Left forelimb (tissue), 1 donor: Measurements from ENCODE around the gene SKAP1.

Experiments used
- DNase-seq: peaks from one replicate; pipeline ENCODE4 v3.0.0-alpha.2; 2018; ENCODE audit warnings: low spot score

SKAP1 gene

GRCh38 chr17:48173191-48173984 lies 256.6 kb downstream of the SKAP1 start:
- DNase-seq: no peak

GRCh38 chr17:48169926-48170325 lies 260.1 kb downstream of the SKAP1 start:
- DNase-seq: no peak

DNA sequence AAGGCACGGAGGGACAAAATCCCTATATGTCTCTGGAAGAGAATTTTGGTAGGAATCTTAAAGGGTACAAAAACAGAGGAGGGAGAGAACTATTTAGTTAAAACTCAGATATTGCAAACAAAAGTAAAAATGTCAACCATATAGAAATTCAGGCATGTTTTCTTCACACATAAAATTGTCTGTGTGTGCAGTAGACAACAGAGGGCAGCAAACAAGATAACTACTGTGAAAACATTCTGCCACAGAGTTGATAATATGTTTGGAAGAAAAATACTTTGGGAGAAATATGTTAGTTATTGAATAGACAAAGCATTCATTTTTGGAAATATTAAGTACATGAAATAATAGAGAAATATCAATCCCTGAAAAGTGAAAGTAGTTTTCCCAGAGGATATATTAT lies 266.2 kb downstream of the SKAP1 start:
- DNase-seq: no peak

DNA sequence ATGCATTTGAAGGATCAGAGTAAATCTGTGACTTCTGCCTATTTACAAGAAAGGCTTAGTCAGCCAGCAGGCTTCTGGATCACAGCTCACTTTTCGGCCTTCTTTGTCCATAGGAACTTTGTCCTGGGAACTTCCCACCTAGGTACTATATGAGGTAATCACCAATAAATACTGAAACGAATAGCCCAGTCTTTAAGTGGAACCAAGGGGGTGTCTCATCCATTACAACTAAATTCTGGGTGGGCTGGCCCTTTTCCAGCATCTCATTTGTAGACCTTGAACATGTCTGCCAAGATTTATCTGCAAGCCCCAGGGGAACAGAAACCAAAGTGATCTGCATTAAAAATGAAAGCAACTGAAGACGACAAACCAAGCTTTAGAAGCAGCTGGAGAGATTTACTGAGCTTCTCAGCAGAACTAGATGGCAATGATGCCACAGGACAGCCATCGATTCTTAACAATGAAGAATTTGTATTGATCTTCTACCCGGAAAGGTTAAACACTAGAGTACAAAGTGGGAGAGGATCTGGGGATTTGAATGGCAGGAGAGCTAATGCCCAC lies 267.0 kb downstream of the SKAP1 start:
- no peak for DNase-seq

GRCh38 chr17:48162306-48162934 lies 267.6 kb downstream of the SKAP1 start:
- no peak for DNase-seq

GRCh38 chr17:48161127-48161905 lies 268.7 kb downstream of the SKAP1 start:
- DNase-seq: no peak

GRCh38 chr17:48160177-48161081 lies 269.6 kb downstream of the SKAP1 start:
- no peak for DNase-seq

GRCh38 chr17:48159232-48159631 lies 270.8 kb downstream of the SKAP1 start:
- DNase-seq: no peak

DNA sequence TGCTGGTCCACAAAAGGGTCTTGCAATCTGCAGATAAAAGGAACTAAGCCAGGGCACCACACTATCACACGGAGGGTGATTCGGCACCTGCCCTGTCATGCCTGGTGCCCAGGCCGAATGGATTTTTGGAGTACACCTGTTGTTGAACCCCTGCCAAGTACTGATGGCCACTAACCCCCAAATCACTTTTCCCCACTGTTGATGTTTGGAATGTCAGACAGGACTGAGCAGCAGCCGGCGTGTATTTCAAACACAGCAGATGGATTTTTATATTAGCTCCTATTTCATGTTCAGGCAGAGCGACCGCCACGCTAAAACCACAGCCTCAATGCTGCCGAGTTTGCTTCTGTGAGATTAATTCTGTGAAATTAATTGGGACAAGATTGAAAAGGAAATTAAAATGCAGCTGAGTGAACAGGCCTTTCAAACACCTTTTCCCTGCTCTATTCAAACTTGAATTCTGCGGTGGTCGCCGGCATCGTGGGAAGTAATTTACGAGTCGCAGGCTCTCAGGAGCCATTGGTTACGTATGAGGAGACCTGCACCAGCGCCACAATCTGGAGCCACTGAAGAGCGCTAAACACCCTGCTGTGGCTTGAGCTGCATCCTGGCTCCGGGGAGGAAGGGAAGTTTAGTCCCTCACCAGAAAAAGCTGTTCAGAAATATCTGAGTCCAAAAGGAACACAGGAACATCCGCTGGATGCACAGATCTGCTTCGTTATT lies 274.0 kb downstream of the SKAP1 start:
- no peak for DNase-seq

DNA sequence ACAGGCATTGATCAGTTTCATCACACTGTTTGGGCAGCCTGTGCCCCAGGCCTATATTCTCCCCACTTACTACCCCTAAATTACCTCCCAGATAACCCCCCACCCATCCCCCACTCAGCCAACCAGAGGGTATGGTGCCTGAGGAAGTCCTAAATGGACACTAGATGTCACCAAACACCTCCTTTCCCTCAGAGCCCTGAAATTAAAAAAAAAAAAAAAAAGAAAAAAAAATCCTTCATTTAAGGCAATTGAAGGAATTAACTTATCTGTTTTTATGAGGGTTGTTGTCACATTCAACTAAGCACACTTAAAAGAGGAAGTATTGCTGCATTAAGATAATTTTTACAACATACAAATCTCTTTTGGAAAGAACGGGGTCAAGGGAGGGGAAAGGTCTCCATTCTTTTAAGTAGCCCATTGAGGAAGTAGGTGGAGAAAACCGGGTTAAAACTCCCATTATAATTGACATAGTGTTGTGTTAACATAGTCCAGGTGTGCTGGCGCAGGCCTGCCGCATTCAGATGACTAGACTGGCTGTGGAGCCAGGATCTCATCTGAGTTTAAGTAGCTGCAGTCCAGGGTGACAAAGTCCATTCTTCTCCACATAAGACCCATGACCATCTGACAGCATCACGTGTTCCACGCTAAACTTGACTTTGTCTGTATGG lies 276.2 kb downstream of the SKAP1 start:
- no peak for DNase-seq

- no peak for DNase-seq
These were observed 277.7 kb downstream of the SKAP1 start for GRCh38 chr17:48152289-48152688.

GRCh38 chr17:48151220-48151619 lies 278.8 kb downstream of the SKAP1 start:
- no peak for DNase-seq

DNA sequence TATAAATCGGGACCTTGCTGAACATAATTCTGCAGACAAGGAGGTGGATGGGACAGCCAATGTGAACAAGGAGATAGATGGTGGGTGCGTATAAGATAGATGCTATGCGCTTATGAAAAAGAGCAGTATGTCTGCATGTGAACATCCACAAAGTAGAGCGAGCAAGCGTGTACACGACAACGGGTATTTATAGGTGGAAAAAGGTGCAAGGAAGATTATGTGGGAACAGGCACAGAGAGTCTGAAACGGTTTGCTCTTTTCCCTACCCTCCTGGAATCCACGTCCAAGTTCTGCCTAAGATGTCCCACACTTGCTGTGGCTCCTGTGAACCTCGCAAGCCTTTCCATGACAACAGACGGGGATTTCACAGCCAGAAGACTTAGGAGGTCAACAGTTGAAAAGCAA lies 279.4 kb downstream of the SKAP1 start:
- no peak for DNase-seq

GRCh38 chr17:48149787-48150463 lies 280.1 kb downstream of the SKAP1 start:
- no peak for DNase-seq

DNA sequence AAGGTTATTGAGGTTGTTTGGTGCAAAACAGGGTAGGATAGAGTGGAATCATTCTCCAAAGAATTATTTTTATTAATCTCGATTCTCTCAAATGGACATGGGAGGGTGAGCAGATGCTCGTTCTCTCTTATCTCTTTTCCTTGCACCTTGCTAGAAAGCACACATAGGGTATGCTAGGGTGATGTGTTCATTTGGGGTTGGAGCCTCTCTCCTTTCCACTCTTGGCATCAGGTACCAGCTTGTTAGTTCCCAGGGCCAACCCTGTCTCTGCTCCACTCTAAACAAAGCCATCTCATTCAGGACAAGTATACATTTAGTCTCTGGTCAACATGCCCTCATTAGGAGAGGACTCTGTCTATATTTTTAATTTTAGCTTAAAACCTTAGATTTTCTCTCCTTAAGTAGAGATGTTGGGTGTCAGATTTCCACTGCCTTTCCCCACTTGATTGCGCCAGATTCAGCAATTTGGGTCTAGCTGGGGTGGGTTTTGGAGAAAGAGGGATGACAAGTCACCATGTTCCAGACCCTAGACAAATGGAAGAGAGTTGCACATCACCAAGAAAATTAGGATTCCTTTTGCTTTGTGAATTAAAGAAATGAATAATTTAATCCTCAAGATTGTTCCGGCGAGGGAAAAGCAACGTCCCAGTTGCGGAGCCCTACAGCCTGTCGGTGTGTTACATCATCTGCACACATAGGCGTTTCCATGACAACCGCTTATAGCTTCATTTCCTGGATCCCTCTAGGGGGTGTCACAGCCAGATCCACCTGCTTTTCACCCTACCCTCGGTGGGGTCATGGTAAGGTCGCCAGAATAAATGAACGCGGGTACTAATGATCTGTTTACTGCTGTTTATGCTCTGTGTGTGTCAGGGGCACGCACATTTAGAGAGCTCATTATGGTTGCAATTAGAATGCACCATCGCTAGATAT lies 280.9 kb downstream of the SKAP1 start:
- no peak for DNase-seq

GRCh38 chr17:48148029-48148770 lies 281.8 kb downstream of the SKAP1 start:
- no peak for DNase-seq

DNA sequence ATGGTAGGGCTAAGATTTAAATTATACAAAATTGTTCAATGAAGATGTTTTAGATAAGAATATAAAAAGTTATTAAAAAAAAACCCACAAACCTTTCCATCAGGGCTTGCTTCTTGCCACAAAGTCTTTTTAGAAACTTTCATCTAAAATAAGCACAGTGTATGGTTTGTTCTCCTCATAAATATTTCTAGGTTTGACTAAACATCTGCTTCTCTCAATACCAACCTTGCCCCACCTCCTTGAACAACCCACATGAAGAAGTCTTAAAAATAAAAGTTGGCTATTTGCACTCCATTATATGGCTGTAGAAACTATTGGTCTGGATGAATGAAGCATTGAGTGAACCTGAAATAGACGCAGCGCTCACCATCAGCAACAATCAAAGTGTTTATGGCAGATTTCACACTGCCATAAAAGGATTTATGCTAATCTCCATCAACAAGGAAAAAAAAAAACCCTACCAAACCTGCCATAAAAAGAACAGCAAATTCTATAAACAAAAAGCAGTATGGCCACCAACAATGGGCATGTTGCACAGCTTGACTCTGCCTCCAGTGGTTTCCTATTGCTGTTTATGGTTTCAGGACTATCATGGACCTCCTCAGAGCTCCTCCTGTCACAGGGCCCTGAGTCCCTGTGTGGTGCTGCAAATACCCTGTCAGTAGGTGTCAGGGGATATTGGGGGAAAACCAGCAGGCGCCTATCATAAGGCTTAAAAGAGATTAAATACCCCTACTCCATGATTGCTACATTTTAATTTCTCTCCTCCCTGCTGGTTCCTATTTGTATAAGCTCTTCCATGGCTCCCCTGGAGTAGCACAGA lies 284.8 kb downstream of the SKAP1 start:
- no peak for DNase-seq
